GM12865 (cell line): Measurements from ENCODE around the gene GPC6.

Experiments
- DNase-seq: peaks from one replicate; pipeline ENCODE4 v3.0.0; 2010; ENCODE audit warnings: low read depth
- H3K4me3 ChIP-seq: 2 replicates; pipeline ENCODE4 v1.5.1; 2011; ENCODE audit warnings: mild to moderate bottlenecking, low read depth, low read length, control low read depth
- CTCF ChIP-seq: IDR thresholded peaks from 2 replicates; pipeline ENCODE4 v1.5.1; 2011; ENCODE audit warnings: low read length, control low read depth, low read depth, inconsistent platforms; ENCODE audit not compliant: insufficient read depth; ENCODE audit errors: missing control alignments

The GPC6 gene

GRCh38 chr13:94140511-94140910, 913.9 kb downstream of the GPC6 start:
- TF ChIP-seq CTCF, result no peak
- H3K4me3 ChIP-seq, result no peak overlapping the region
- DNase-seq, result no peak

- TF ChIP-seq CTCF, result no peak
- DNase-seq, result no peak
- no peak overlapping the region for H3K4me3 ChIP-seq
These were observed 917.2 kb downstream of the GPC6 start for GRCh38 chr13:94143624-94144350.

- no peak for DNase-seq
- no peak overlapping the region for H3K4me3 ChIP-seq
- TF ChIP-seq CTCF, result no peak
These were observed 919.4 kb downstream of the GPC6 start for GRCh38 chr13:94145966-94146365.

GRCh38 chr13:94153586-94153985, 927.0 kb downstream of the GPC6 start:
- no peak for TF ChIP-seq CTCF
- DNase-seq, result no peak
- H3K4me3 ChIP-seq, result no peak overlapping the region

GRCh38 chr13:94154367-94154766, 927.8 kb downstream of the GPC6 start:
- TF ChIP-seq CTCF, result no peak
- H3K4me3 ChIP-seq, result no peak overlapping the region
- no peak for DNase-seq

GRCh38 chr13:94157705-94158218, 931.2 kb downstream of the GPC6 start:
- TF ChIP-seq CTCF, result no peak
- no peak for DNase-seq
- no peak overlapping the region for H3K4me3 ChIP-seq

- H3K4me3 ChIP-seq, result no peak overlapping the region
- no peak for TF ChIP-seq CTCF
- DNase-seq, result no peak
These were observed 934.3 kb downstream of the GPC6 start for GRCh38 chr13:94160875-94161274.
